Lower leg skin (tissue), 4 donors: ENCODE data around the gene PRRX2. TPM values are rescaled to one million over a fixed set of nuclear protein-coding genes. Genes with fewer than 3 reads are reported as not detected.

Source experiments
- DNase-seq, 2 donors: peaks; one replicate each; pipeline ENCODE4 v3.0.0-alpha.2; 2019; ENCODE audit warnings: low spot score in 2 of 2
- H3K4me3 ChIP-seq: fragments of 200-600 bp; sonication (generic); 2 replicates; pipeline ENCODE4 v1.5.1; 2017; ENCODE audit warnings: mild to moderate bottlenecking, low read depth; ENCODE audit not compliant: poor library complexity, severe bottlenecking
- POLR2A ChIP-seq, 2 donors: fragments of 450-650 bp; IDR thresholded peaks; one replicate each; pipeline ENCODE4 v1.6.1; 2016 to 2017; ENCODE audit warnings: antibody characterized with exemption in 2 of 2, mild to moderate bottlenecking in 1 of 2, moderate library complexity in 1 of 2
- WGBS, 2 donors: methylation state at CpG; one replicate each; pipeline ENCODE4 v1.1.5; 2018; 5-methylcytosine and 5-hydroxymethylcytosine counted together
- intact Hi-C: fragments of 100-400 bp; cut with DNase I; formaldehyde crosslinking; loops from one replicate; pipeline ENCODE4 v1.15.0; 2023; ENCODE audit warnings: low total_unique reads
- total RNA-seq, 4 donors: library from RNA; depleted of rRNA; stranded (reverse); fragments of >200 nt; gene quantifications; one replicate each; pipeline ENCODE4 v1.1.0, GENCODE V29; 2016
- TF ChIP-seq, protein P1 (sequence below), 3 donors: fragments of 450-650 bp; IDR thresholded peaks; one replicate each; pipeline ENCODE4 v1.5.1; 2016; ENCODE audit warnings: antibody characterized with exemption in 3 of 3, mild to moderate bottlenecking in 3 of 3, moderate library complexity in 2 of 3

PRRX2 gene
- total RNA-seq, 4 donors from 2014 or later, result 10.7 to 24.1 (median 16.6) TPM

DNA sequence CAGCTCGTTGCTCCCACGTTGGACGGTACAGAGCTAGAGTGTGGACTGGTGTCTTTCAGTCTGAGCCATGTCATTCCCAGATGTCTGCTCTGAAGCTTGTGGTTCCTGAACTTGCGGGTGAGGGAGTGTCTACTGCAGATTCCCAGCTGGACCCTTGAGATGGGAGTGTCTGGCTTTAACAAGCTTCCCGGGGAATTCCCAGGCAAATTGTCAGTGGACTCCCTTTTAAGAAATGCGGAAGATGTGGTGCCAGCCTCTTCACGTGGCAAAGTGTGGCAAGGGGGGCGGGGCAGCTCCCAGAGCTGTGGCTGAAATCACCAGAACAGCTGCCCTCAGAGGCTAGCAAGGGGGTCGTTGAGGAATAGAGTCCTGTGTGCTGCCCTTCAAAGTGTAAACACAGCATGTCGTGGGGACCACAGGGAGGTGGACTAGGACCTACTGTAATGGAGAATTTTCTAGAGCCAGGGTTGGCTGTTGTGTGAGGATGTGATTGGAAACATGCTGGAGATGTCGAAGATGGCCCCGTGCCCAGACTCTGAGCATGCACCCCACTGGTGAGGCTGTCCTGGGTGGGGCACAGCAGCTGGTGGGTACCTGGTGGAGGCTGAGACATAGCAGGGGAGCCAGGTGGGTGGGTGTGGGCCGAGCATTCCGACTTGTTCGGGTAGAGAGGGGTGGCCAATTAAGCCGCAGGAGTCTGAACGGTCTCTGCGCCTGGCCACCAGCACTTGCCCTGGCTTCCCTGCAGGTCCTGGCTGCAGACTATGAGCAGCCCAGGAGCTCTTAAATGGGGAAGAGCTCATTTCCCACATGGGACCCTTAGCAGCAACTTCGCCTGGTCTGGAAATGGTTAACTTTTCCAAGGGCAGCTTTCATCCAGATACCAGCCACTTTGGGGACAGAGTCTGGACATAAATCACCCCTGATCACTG, 37.4 kb downstream of the PRRX2 start:
- DNase-seq, result peak; percentile 71 to 94
- no peak overlapping the region for H3K4me3 ChIP-seq
- intact Hi-C loops, result no loop called here
- TF ChIP-seq POLR2A (IDR thresholded peaks at IDR 0.05), result no peak
- TF ChIP-seq, protein P1, sequence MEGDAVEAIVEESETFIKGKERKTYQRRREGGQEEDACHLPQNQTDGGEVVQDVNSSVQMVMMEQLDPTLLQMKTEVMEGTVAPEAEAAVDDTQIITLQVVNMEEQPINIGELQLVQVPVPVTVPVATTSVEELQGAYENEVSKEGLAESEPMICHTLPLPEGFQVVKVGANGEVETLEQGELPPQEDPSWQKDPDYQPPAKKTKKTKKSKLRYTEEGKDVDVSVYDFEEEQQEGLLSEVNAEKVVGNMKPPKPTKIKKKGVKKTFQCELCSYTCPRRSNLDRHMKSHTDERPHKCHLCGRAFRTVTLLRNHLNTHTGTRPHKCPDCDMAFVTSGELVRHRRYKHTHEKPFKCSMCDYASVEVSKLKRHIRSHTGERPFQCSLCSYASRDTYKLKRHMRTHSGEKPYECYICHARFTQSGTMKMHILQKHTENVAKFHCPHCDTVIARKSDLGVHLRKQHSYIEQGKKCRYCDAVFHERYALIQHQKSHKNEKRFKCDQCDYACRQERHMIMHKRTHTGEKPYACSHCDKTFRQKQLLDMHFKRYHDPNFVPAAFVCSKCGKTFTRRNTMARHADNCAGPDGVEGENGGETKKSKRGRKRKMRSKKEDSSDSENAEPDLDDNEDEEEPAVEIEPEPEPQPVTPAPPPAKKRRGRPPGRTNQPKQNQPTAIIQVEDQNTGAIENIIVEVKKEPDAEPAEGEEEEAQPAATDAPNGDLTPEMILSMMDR (IDR thresholded peaks at IDR 0.05), result no peak
- WGBS, 2 donors, result 31 to 35% methylated on average over 19 of the region's 19 CpGs

DNA sequence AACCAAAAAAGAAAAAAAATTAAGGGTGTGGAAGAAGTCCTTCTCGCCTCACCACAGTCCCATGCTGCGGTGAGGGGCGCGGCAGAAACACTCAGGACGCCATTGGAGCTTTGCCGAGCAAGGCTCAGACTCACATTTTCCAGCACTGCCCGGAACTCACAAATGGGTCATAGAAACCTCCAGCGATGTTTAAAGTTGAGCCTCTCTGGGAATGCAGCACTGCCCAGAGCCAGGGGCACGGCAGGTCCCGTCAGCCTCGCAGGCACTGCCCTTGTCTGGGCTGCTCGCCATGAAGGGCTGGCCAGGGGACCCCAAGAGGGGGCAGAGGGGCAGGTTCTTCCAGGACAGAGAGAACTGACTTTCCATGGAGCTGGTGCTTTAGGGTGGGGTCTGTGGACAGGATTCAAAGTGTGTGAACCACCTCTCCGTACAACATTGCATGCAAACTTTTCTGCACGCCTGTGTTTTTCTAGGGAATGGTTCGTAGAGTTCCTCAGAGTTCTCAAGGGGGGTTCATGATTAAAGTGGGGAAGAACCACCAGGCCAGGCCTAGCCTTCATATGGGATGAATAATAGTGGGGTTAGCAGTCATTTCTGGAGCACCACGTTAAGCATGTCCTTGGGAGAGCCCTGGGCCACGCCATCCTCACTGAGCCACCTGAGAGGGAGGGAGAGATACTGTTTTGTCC, 38.4 kb downstream of the PRRX2 start:
- peak; percentile 51 to 94 for DNase-seq
- intact Hi-C loops, result no loop called here
- no peak overlapping the region for H3K4me3 ChIP-seq
- TF ChIP-seq POLR2A (IDR thresholded peaks at IDR 0.05), result no peak
- TF ChIP-seq, protein P1 (IDR thresholded peaks at IDR 0.05), result no peak
- 49 to 64% methylated on average over 17 of the region's 17 CpGs for WGBS, 2 donors

DNA sequence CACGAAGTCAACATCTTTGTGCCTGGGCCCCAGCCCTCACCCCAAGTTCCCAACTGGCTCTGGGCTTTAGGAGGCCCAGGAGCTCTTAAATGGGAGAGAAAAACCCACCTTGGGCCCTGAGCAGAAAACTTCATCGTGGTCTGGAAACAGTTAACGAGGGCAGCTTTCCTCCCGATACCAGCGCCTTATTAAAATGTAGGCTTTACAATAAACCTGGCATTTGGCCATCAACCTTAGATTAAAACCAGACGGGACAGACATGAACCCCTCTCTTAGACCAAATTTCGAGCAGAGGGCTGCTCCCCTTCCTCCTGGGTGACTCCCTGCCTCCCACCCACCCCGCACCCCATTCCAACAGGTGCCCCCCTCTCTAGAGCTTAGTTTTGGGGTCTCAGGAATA, 39.4 kb downstream of the PRRX2 start:
- no peak for DNase-seq
- TF ChIP-seq, protein P1 (IDR thresholded peaks at IDR 0.05), result no peak
- TF ChIP-seq POLR2A (IDR thresholded peaks at IDR 0.05), result no peak
- intact Hi-C loops, result no loop called here
- 55 to 65% methylated on average over 8 of the region's 8 CpGs for WGBS, 2 donors
- no peak overlapping the region for H3K4me3 ChIP-seq

DNA sequence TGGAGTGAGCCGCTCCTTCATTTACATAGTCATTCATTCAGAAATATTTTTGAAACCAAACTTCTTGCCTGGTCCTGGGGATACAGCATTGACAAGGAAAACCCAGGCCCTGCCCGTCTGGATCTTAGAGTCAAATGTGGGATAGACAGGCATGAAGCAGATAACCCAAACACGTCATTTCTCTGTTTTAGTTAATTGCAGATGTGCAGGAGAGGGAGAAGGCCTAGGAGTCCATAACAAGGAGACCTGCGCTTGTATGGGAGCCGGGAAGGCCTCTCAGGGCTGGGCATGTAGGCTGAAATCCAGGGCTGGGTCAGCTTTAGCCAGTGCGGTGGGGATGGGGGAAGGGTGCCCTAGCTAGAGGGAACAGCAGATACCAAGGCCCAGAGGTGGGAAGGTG, 43.3 kb downstream of the PRRX2 start:
- TF ChIP-seq, protein P1 (IDR thresholded peaks at IDR 0.05), result no peak
- TF ChIP-seq POLR2A (IDR thresholded peaks at IDR 0.05), result no peak
- intact Hi-C loops, result no loop called here
- 69 to 72% methylated on average over 6 of the region's 6 CpGs for WGBS, 2 donors
- no peak for DNase-seq
- H3K4me3 ChIP-seq, result no peak overlapping the region

DNA sequence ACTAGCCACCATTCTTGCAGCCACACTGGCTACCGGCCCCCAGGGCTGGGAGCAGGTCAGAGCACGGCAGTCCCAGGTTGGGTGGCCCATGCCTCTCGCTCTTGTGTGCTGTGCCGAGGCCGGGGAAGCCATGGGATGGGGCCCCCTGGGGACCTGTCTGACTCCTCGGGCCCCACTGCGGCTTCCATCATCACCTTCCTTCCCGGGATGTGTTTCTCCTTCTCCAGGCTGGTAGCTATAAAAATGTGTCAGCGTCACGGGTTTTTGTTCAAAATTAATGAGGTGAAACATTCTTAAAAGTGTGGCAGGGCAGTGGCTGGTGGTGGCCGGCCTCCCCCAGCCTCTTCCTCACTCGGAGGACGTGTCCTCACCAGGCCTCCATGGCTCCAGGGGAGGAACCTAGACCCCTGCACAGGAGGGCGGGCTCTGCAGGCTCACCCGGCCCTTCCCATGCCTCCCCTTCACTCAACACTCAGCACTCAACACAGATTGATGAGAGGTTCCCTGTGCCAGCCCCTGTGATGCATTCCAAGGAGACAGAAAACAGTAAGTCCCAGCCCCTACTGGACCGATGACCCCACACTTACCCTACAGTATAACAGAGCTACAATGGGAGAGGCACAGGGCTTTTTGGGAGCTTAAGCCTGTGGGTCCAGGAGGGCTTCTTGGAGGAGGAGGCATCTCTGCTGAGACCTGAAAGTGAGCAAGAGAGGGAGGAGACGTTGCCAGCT, 44.2 kb downstream of the PRRX2 start:
- no peak for TF ChIP-seq POLR2A (IDR thresholded peaks at IDR 0.05)
- TF ChIP-seq, protein P1 (IDR thresholded peaks at IDR 0.05), result no peak
- no peak overlapping the region for H3K4me3 ChIP-seq
- no peak for DNase-seq
- intact Hi-C loops, result no loop called here
- WGBS, 2 donors, result 81 to 84% methylated on average over 17 of the region's 17 CpGs
